DMS114 treated with DMSO at 0.1 percent for 48 hours (cell line): ENCODE measurements around the gene ZSWIM6.

ENCODE experiments used
- DNase-seq: peaks from one replicate; lab custom pipeline; 2025; ENCODE audit not compliant: unreplicated experiment; lab: John Stamatoyannopoulos, UW

ZSWIM6 gene

GRCh38 chr5:61526207-61526519 is 194.1 kb downstream of the ZSWIM6 start:
- no peak for DNase-seq

DNA sequence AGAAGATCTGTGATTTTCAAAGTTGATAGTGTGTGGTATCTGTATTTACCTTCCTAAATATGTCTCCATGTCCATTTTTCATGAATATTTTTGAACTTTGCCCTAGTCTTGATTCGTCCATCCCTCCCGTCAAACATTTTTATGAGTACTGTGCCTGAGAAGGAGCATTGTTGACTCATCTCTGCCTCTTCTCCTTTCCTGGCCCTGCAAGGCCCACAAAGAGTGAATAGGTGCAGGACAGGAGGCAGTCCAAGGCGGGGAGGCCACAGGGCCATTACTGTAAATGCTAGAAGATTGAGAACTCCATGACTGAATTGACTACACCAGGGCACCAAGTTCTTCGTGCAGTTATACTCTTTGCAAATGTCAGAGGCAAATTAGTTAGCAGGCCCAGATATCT is 200.9 kb downstream of the ZSWIM6 start:
- DNase-seq: no peak

DNA sequence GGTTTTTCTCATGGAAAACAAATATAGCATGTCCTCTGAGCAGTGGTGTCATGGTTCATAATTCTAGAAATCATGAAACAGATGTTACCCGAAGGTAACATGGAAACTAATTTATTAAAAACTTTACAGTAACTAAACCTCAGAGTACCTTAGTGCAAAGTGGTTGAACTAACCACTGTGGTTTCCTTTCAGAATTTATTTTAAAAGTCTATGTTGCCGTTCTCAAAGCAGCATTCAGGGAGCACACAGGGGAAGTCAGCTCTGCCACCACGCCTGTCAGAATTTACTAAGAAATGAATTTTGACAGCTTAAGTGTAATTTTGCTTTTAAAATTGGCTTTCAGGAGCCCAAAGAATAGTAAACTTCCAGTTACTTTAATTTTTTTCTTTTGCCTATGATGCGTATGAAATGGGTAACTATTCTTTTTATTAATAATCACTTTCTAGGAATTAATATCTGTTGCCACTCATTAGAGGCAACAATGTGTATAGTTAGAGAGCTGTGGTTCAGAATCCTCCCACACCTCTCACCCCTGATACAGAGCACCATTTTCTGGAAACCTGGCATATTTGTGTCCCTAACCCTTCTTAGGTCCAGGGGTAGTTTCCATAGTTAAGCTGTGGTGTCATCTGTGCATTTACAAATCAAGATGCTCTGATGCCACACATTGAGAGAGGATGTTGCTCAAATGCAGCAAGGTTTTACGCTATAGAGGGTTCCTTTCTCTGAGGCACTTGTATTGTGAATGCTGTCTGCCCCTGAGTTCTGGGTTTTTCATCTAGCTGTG is 202.6 kb downstream of the ZSWIM6 start:
- DNase-seq: no peak

DNA sequence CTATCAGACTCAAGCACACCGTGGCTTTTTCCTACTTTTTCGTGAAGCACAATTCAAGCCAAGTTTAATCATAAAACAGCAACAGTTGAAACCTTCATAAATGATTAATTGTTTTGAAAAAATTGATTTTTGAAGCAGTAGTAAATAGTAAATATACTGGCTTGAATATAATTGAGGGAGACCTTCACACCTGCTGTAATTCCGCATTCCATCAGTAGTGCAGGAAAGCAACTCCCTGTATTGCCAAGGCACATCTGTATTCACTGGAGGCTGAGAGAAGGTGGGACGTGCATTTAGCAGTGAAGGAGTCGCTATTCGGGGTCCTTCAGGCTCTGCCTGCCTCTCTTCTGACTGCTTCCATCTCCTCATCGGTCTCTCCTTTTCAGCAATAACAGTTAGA is 203.8 kb downstream of the ZSWIM6 start:
- DNase-seq: no peak

DNA sequence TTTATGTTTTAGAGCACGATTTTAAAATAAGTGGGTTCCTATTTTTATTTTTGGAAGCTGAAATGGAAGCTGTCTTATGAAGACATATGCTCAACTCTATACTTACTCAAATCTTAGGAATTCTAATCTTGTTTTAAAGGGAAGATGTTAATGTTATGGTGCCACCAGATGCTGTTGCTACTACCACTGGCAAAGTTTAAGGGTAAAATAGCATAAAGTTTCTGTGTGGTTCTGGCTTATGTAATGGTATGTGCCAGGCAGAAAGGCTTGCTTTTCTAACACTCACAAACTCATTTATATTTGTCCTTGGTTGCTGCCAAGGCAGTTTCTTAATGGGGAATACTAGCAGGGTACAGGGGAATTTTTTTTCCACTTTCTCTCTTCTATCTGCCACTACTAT is 204.9 kb downstream of the ZSWIM6 start:
- DNase-seq: no peak

DNA sequence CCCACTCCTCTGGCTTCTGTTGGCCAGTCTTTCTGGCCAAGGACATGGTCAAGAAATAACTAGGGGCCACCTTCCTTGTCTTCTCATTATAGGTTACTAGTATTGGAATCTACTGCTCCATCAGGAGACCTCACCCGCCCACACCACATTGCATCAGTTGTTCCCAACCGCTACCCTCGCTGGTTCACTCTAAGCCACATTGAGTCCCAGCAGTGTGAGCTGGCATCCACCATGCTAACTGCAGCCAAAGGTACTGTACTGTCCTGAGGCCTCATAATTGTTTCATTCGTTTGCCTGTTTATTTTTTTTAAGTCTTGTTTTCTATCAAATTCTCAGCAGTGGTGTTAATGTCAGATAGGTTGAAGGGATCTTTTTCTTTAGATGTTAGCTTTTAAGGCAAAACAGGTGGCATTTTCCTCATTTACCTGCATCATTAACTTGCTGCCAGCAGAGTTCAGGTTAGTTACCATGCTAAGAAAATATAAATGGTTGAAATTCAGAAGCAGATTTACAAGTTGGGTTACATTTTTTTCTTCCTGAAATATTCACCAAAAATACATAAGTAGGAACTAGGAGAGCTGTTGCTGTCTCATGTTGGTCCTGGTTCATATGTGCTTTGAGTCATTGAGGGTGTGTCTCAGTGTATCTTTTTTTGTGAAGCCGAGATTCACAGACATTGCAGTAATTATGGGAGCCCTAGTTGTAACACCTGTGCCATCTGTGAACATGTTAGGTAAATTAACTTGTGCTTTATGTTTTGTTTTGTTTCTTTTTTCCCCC is 206.9 kb downstream of the ZSWIM6 start:
- no peak for DNase-seq

DNA sequence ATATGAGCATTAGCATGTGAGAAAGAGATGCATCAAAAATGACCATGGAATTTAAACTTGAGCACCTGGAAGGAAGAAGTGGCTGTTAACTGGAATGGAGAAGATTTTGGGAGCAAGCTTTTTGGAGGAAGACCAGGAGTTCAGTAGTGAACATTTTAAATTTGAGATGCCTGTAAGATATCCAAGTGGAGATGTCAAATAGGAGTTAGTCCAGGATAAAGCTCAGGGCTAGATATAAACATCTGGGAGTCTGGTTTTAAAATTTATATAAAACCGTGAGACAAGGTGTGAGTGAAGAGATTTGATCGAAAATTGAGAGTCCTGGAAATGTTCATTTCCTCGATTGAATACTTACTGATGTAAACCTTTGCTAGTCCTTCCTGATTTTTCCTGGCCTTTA is 217.5 kb downstream of the ZSWIM6 start:
- DNase-seq: no peak

DNA sequence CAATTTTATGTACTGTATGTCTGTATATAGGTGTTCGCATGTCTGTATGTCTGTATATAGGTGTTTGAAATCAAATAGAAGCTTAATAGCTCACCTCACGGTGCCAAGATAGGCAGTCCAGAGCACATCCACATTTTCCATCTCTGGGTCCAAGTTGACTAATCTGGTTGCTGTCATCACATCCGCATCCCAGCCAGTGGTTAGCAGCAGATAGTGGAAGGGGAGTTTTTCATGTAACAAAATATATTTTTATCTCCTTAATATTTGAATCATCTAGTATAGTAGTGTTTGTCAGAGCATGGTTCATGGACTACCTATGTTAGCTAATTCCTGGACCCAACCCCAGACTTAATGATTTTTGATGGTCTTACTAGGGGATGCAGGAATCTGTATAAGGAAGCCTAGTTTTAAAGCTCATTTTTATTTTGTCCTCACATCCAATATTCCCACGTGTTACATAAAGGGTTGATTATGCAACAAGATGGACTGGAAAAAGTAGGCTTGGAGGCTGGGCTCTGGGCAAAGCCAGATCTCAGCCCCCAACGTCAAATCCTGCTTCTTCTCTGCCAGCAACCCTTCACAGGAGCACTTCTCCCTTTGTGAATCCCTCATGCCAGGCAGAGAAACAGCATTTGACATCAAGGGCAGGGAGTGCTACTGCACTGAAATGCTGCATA is 219.7 kb downstream of the ZSWIM6 start:
- DNase-seq: no peak

- no peak for DNase-seq
Observed at GRCh38 chr5:61559146-61559545, 227.1 kb downstream of the ZSWIM6 start.

- DNase-seq: no peak
Observed at GRCh38 chr5:61559722-61560121, 227.7 kb downstream of the ZSWIM6 start.

GRCh38 chr5:61563401-61563800 is 231.3 kb downstream of the ZSWIM6 start:
- no peak for DNase-seq

GRCh38 chr5:61567337-61567736 is 235.3 kb downstream of the ZSWIM6 start:
- no peak for DNase-seq

DNA sequence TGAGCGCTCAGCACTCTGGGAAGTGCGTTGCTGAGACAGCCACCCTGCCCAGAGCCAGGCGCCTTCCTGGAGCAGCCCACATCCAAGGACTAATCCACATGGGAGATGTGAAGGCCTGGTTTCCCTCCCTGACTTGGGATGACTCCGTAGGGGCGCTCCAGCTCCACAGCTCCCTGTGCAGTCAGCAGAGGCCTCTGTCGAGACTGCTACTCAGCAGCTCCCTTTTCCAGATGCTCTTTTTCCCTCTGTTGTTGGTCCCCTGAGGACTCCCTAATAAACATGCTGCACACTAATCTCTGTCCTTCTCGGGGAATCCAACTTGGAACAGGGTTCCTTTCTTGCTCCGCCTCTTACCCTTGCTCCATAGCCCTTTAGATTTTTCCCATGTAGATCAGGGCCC is 237.3 kb downstream of the ZSWIM6 start:
- DNase-seq: no peak

- no peak for DNase-seq
Observed at GRCh38 chr5:61570767-61571166, 238.7 kb downstream of the ZSWIM6 start.

DNA sequence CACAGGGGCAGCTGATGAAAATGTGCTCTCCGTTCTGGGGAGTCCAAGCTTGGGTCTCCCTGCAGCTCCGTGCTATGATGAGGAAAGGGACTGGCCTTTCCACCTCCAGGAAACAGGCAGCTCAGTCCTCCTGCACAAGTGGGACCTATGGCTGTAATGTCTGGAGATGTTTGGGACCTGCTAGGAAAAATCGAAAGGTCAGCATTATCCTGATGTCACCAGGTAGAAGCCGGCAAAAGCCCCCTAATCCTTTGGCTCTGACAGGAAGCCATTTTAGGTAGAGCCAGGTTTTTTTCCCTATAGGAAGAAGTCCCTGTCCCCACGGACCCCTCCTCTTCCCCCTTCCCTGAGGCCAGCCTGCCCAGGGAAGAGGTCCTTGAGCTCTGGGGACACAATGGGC is 240.9 kb downstream of the ZSWIM6 start:
- no peak for DNase-seq

DNA sequence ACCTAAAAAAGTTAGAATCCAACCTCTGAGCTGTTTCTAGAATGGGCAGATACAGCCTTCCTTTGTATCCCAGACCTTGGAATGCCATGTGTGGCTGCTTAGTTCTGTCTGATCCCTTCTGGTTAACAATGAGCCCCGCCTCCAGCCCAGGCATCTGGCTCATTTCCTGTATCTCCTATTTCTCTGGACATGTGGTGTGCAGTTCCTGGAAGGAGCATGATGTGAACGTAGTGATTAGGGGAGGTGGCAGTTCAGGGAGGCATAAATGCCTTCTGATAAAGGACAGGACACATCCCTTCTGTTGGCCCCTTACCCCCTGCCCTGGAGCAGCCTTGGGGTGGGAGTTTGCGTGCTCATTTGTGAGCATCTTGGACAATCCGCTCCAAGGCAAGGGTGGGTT is 243.0 kb downstream of the ZSWIM6 start:
- no peak for DNase-seq

- DNase-seq: no peak
Observed at GRCh38 chr5:61575581-61575980, 243.5 kb downstream of the ZSWIM6 start.

- DNase-seq: no peak
Observed at GRCh38 chr5:61576556-61576955, 244.5 kb downstream of the ZSWIM6 start.

GRCh38 chr5:61578858-61579503 is 246.9 kb downstream of the ZSWIM6 start:
- no peak for DNase-seq

DNA sequence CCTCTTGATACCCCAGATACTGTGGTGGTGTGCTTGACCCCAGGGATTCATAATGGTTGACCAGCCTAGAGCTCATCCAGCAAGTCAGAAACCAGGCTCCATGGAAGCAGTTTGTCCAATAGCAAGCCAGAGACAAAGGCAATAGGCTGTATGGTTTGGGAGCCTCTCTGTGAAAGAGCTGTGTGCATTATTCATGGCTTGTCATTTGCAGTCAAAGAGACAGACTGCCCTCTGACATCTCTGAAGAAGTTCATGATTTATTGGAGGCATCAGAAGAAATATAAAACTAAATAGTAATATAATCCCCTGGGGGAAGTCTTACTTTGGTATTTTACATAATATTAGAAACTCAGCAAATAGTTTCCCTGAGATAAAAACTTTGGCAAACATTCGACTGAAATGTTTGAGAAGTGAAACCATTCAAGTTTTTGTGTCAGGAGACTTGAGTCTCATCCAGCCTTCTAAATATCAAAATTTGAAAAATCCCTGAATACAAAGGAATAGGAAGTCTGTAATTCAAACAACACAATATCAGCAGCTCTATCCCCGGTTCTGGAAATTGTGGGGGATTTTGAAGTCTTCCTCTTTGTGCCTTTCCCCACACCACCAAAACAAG is 250.3 kb downstream of the ZSWIM6 start:
- no peak for DNase-seq

DNA sequence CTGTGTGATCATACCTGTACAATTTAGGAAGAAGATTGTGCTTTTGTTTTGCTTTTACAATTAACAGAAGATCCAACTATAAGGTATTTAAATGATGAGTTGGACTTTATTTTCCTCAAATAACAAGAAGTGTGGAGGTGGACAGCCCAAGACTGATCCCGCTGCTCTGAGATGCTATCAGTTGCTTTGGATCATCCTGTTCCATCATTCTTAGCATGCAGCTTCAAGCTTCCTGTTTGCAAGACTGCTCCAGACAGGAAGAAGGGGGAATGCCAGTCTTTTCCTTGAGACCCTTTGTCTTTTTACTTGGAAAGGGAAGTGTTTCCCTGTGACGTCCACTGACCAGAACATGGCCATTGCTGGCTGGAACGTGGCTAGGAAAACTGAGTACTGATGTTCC is 250.8 kb downstream of the ZSWIM6 start:
- DNase-seq: no peak
